ENCODE data around the gene C21orf91. TPM values are rescaled to one million over a fixed set of nuclear protein-coding genes. Genes with fewer than 3 reads are reported as not detected.

Gene C21orf91
- total and polyA plus RNA-seq, 2 experiments from 2014 or later: 10.9 to 20.0 TPM

DNA sequence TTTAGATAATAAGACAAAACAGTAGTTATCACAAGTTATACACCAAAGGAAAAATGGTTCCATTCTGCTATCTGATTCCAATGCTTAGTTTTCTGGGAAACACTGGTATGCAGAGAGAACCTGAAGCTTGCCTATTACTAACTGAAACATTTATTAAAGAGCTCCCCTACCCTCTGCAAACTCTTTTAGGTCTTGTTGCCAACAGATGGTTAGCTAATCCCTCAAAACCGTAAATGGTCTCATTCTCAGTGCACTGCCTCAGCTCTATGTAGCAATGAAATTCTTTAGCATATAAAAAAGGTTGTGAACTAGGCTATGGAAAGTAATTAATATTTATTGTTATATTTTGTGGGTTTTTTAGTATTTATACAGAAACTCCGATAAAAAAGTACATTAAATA lies 20.4 kb downstream of the C21orf91 start:
- Histone ChIP-seq H4K20me1 (replicated peaks; ENCODE audit: insufficient read depth) (no peaks in the 10 kb centered on the region), H3K4me2 (no peak overlapping the region), H3K9me2 (ENCODE audit: insufficient read depth) (no peaks in the 10 kb centered on the region), H3K79me2 (replicated peaks; ENCODE audit: insufficient read depth) (peaks cover 27% of the 10 kb centered on the region), H3K4me1 (ENCODE audit: insufficient read depth) (no peaks in the 10 kb centered on the region), H3K27me3 (ENCODE audit: insufficient read depth) (no peaks in the 10 kb centered on the region), H3K27ac (ENCODE audit: low read depth) (no peak overlapping the region), H3F3A (replicated peaks; ENCODE audit: low read depth) (no peaks in the 10 kb centered on the region), H3K36me3 (ENCODE audit: insufficient read depth) (no peaks in the 10 kb centered on the region; the same call in 1 of the 2 replicates), H2AFZ (no peak overlapping the region), H3K4me3 (no peak overlapping the region)
- Mint-ChIP-seq H3K27ac (no peak overlapping the region), H3K4me1 (peaks cover 3% of the 10 kb centered on the region; the same call in 1 of the 3 replicates), H3K9me3 (no peaks in the 10 kb centered on the region), H3K27me3 (ENCODE audit: insufficient read depth, low read depth, poor library complexity) (peaks cover 3% of the 10 kb centered on the region), H3K36me3 (ENCODE audit: low read depth) (peaks cover 49% of the 10 kb centered on the region), H3K4me3 (no peak overlapping the region)
- no peak for ATAC-seq
- DNase-seq (ENCODE audit: low spot score): no peak
- no peak for TF ChIP-seq STAT1 (IDR thresholded peaks at IDR 0.05; ENCODE audit: unreplicated experiment)
- TF ChIP-seq, protein P1, sequence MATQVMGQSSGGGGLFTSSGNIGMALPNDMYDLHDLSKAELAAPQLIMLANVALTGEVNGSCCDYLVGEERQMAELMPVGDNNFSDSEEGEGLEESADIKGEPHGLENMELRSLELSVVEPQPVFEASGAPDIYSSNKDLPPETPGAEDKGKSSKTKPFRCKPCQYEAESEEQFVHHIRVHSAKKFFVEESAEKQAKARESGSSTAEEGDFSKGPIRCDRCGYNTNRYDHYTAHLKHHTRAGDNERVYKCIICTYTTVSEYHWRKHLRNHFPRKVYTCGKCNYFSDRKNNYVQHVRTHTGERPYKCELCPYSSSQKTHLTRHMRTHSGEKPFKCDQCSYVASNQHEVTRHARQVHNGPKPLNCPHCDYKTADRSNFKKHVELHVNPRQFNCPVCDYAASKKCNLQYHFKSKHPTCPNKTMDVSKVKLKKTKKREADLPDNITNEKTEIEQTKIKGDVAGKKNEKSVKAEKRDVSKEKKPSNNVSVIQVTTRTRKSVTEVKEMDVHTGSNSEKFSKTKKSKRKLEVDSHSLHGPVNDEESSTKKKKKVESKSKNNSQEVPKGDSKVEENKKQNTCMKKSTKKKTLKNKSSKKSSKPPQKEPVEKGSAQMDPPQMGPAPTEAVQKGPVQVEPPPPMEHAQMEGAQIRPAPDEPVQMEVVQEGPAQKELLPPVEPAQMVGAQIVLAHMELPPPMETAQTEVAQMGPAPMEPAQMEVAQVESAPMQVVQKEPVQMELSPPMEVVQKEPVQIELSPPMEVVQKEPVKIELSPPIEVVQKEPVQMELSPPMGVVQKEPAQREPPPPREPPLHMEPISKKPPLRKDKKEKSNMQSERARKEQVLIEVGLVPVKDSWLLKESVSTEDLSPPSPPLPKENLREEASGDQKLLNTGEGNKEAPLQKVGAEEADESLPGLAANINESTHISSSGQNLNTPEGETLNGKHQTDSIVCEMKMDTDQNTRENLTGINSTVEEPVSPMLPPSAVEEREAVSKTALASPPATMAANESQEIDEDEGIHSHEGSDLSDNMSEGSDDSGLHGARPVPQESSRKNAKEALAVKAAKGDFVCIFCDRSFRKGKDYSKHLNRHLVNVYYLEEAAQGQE (IDR thresholded peaks at IDR 0.05; ENCODE audit: unreplicated experiment): no peak
- TF ChIP-seq JUNB (IDR thresholded peaks at IDR 0.05; ENCODE audit: unreplicated experiment): no peak

DNA sequence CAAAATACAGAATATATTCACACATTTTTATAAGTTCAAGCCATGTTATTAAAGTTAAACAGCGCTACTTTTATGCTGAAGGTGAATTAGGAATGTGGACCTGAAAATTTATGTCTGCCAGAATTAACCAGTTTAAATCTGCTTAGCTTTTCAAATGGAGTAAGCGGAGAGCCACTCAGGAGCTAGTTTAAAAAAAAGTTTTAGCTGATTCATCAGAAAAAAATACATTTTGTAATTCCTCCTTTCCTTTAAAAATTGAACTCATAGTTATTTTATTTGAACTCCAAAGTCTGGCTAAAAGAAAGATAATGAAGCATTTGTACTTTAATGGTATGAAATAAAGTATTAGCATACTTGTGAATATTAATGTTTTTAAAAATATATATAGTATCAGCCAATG lies 21.2 kb downstream of the C21orf91 start:
- H3K27me3 ChIP-seq (ENCODE audit: insufficient read depth): no peaks in the 10 kb centered on the region
- peaks cover 2% of the 10 kb centered on the region; the same call in 1 of the 2 replicates for H3K36me3 ChIP-seq (ENCODE audit: insufficient read depth)
- H3K79me2 ChIP-seq (replicated peaks; ENCODE audit: insufficient read depth): peaks cover 27% of the 10 kb centered on the region
- no peaks in the 10 kb centered on the region for H3K9me3 Mint-ChIP-seq
- no peaks in the 10 kb centered on the region for H4K20me1 ChIP-seq (replicated peaks; ENCODE audit: insufficient read depth)
- peaks cover 3% of the 10 kb centered on the region; the same call in 1 of the 3 replicates for H3K4me1 Mint-ChIP-seq
- no peaks in the 10 kb centered on the region for H3K4me1 ChIP-seq (ENCODE audit: insufficient read depth)
- no peak overlapping the region for H3K27ac Mint-ChIP-seq
- no peaks in the 10 kb centered on the region for H3F3A ChIP-seq (replicated peaks; ENCODE audit: low read depth)
- no peak overlapping the region for H3K4me3 Mint-ChIP-seq
- H3K4me3 ChIP-seq: no peak overlapping the region
- peaks cover 3% of the 10 kb centered on the region for H3K27me3 Mint-ChIP-seq (ENCODE audit: insufficient read depth, low read depth, poor library complexity)
- H3K36me3 Mint-ChIP-seq (ENCODE audit: low read depth): peaks cover 49% of the 10 kb centered on the region
- no peak overlapping the region for H3K4me2 ChIP-seq
- DNase-seq (ENCODE audit: low spot score): no peak
- H2AFZ ChIP-seq: no peak overlapping the region
- H3K27ac ChIP-seq (ENCODE audit: low read depth): no peak overlapping the region
- no peak for ATAC-seq
- H3K9me2 ChIP-seq (ENCODE audit: insufficient read depth): no peaks in the 10 kb centered on the region
- no peak for TF ChIP-seq NANOG (IDR thresholded peaks at IDR 0.05; ENCODE audit: borderline replicate concordance)
- no peak for TF ChIP-seq ZNF114 (CRISPR knock-in tag; IDR thresholded peaks at IDR 0.05)
- no peak for TF ChIP-seq POLR2AphosphoS5 (IDR thresholded peaks at IDR 0.05; ENCODE audit: low read depth)
- no peak for TF ChIP-seq CREB1 (CRISPR knock-in tag; IDR thresholded peaks at IDR 0.05; ENCODE audit: low read depth)
- TF ChIP-seq JUNB (IDR thresholded peaks at IDR 0.05; ENCODE audit: unreplicated experiment): no peak
- TF ChIP-seq, protein P2, sequence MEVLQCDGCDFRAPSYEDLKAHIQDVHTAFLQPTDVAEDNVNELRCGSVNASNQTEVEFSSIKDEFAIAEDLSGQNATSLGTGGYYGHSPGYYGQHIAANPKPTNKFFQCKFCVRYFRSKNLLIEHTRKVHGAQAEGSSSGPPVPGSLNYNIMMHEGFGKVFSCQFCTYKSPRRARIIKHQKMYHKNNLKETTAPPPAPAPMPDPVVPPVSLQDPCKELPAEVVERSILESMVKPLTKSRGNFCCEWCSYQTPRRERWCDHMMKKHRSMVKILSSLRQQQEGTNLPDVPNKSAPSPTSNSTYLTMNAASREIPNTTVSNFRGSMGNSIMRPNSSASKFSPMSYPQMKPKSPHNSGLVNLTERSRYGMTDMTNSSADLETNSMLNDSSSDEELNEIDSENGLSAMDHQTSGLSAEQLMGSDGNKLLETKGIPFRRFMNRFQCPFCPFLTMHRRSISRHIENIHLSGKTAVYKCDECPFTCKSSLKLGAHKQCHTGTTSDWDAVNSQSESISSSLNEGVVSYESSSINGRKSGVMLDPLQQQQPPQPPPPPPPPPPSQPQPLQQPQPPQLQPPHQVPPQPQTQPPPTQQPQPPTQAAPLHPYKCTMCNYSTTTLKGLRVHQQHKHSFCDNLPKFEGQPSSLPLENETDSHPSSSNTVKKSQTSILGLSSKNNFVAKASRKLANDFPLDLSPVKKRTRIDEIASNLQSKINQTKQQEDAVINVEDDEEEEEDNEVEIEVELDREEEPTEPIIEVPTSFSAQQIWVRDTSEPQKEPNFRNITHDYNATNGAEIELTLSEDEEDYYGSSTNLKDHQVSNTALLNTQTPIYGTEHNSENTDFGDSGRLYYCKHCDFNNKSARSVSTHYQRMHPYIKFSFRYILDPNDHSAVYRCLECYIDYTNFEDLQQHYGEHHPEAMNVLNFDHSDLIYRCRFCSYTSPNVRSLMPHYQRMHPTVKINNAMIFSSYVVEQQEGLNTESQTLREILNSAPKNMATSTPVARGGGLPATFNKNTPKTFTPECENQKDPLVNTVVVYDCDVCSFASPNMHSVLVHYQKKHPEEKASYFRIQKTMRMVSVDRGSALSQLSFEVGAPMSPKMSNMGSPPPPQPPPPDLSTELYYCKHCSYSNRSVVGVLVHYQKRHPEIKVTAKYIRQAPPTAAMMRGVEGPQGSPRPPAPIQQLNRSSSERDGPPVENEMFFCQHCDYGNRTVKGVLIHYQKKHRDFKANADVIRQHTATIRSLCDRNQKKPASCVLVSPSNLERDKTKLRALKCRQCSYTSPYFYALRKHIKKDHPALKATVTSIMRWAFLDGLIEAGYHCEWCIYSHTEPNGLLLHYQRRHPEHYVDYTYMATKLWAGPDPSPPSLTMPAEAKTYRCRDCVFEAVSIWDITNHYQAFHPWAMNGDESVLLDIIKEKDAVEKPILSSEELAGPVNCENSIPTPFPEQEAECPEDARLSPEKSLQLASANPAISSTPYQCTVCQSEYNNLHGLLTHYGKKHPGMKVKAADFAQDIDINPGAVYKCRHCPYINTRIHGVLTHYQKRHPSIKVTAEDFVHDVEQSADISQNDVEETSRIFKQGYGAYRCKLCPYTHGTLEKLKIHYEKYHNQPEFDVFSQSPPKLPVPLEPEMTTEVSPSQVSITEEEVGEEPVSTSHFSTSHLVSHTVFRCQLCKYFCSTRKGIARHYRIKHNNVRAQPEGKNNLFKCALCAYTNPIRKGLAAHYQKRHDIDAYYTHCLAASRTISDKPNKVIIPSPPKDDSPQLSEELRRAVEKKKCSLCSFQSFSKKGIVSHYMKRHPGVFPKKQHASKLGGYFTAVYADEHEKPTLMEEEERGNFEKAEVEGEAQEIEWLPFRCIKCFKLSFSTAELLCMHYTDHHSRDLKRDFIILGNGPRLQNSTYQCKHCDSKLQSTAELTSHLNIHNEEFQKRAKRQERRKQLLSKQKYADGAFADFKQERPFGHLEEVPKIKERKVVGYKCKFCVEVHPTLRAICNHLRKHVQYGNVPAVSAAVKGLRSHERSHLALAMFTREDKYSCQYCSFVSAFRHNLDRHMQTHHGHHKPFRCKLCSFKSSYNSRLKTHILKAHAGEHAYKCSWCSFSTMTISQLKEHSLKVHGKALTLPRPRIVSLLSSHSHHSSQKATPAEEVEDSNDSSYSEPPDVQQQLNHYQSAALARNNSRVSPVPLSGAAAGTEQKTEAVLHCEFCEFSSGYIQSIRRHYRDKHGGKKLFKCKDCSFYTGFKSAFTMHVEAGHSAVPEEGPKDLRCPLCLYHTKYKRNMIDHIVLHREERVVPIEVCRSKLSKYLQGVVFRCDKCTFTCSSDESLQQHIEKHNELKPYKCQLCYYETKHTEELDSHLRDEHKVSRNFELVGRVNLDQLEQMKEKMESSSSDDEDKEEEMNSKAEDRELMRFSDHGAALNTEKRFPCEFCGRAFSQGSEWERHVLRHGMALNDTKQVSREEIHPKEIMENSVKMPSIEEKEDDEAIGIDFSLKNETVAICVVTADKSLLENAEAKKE (CRISPR knock-in tag; IDR thresholded peaks at IDR 0.05): no peak
- TF ChIP-seq, protein P1 (IDR thresholded peaks at IDR 0.05; ENCODE audit: unreplicated experiment): no peak
- no peak for TF ChIP-seq EZH2phosphoT487 (IDR thresholded peaks at IDR 0.05; ENCODE audit: unreplicated experiment)

Measured in GM23338 (cell line).